Amniotic epithelial cell (primary cell): ENCODE measurements around the gene SLC13A2.

Experiments used
- DNase-seq: peaks from one replicate; pipeline ENCODE4 v3.0.0-alpha.2; 2010; ENCODE audit warnings: low read depth

The SLC13A2 gene

GRCh38 chr17:28470914-28471366 is 2.5 kb upstream of the SLC13A2 start:
- DNase-seq = peak; percentile 87

GRCh38 chr17:28471531-28472342 is 1.7 kb upstream of the SLC13A2 start:
- DNase-seq = peak; percentile 55

GRCh38 chr17:28472871-28473497 is 460 bp upstream of the SLC13A2 start:
- no peak for DNase-seq

- DNase-seq = no peak
Observed at GRCh38 chr17:28474111-28474531, 677 bp downstream of the SLC13A2 start.

GRCh38 chr17:28475151-28475900 is 1.9 kb downstream of the SLC13A2 start:
- peak; percentile 71 for DNase-seq

GRCh38 chr17:28476076-28476865 is 2.8 kb downstream of the SLC13A2 start:
- DNase-seq = no peak

GRCh38 chr17:28477928-28478327 is 4.5 kb downstream of the SLC13A2 start:
- DNase-seq = no peak

- DNase-seq = peak; percentile 45
Observed at GRCh38 chr17:28478712-28479615, 5.5 kb downstream of the SLC13A2 start.

- DNase-seq = no peak
Observed at GRCh38 chr17:28480278-28480677, 6.8 kb downstream of the SLC13A2 start.

GRCh38 chr17:28480799-28481571 is 7.5 kb downstream of the SLC13A2 start:
- no peak for DNase-seq

GRCh38 chr17:28482551-28483199 is 9.2 kb downstream of the SLC13A2 start:
- no peak for DNase-seq

- no peak for DNase-seq
Observed at GRCh38 chr17:28484296-28484695, 10.9 kb downstream of the SLC13A2 start.

GRCh38 chr17:28485049-28485448 is 11.6 kb downstream of the SLC13A2 start:
- no peak for DNase-seq

- no peak for DNase-seq
Observed at GRCh38 chr17:28487881-28488532, 14.6 kb downstream of the SLC13A2 start.

GRCh38 chr17:28488533-28489276 is 15.3 kb downstream of the SLC13A2 start:
- DNase-seq = peak; percentile 32

GRCh38 chr17:28491286-28491685 is 17.8 kb downstream of the SLC13A2 start:
- no peak for DNase-seq

GRCh38 chr17:28491860-28492259 is 18.4 kb downstream of the SLC13A2 start:
- no peak for DNase-seq
